GM19324 (cell line): ENCODE measurements around the gene SLC25A12.
"Not testable (repeated sequence)": the region's sequence is repeated elsewhere in the genome, so short reads cannot be mapped to it uniquely, and the experiment has no call there.

ENCODE experiments used
- ATAC-seq: cut with Tn5 transposase; IDR thresholded peaks from one replicate; pipeline ENCODE4 v1.9.1; 2021; ENCODE audit warnings: mild to moderate bottlenecking, moderate library complexity; ENCODE audit not compliant: unreplicated experiment, low FRiP score

Gene SLC25A12, protein sequence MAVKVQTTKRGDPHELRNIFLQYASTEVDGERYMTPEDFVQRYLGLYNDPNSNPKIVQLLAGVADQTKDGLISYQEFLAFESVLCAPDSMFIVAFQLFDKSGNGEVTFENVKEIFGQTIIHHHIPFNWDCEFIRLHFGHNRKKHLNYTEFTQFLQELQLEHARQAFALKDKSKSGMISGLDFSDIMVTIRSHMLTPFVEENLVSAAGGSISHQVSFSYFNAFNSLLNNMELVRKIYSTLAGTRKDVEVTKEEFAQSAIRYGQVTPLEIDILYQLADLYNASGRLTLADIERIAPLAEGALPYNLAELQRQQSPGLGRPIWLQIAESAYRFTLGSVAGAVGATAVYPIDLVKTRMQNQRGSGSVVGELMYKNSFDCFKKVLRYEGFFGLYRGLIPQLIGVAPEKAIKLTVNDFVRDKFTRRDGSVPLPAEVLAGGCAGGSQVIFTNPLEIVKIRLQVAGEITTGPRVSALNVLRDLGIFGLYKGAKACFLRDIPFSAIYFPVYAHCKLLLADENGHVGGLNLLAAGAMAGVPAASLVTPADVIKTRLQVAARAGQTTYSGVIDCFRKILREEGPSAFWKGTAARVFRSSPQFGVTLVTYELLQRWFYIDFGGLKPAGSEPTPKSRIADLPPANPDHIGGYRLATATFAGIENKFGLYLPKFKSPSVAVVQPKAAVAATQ

DNA sequence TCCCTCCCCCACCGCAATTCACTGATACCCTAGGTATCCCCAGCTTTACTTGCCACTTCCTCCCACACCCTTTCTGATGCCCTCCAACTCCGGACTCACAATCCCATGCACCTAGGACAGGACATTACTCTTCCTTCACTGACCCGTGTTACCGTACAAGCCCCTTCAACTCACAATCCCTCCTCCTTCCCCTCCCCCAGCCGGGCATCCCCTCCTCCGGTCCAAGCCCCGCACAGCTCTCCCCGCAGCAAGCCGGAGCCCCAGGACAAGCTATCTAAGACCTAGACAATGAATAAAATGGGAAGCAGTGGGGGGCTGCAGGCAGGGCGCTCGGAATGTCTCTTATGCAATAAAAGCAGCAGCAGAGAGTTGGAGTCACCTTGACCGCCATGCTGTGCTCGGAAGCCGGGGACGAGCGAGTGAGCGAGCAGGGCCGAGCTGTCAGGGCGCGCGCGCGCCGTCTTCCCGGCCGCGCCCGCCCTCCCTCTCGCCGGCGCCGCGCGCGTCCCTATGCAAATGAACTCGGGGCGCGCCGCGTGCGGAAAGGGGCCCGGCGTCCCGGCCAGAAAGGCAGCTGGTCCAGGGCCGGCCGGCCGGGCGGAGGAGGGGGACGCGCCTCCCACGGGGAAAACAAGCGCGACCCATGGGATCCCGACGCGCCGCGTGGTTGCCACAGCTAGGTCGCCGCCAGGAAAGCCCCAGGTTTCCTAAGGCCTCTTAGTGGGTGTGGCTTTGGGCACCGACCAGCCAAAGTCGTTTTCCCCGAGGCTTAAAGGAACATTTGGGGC is at the start of gene SLC25A12:
Gene SLC25A12 (minus strand): TSS at position 421 of the 788 bp plus-strand sequence. CDS start 30 bp downstream, at position 391.
- ATAC-seq: peak; percentile 92

DNA sequence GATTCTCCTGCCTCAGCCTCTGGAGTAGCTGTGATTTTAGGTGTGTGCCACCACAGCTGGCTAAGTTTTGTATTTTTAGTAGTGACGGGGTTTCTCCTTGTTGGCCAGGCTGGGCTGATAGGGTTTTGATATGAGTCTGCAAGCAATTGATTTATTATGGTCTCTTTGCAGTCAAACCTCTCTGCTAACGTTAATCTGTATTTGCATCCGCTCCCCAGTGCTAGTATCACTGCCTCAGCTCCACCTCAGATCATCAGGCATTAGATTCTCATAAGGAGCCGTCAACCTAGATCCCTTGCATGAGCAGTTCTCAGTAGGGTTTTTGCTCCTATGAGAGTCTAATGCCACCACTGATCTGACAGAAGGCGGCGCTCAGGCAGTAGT is 47.3 kb upstream of the SLC25A12 start:
- no peak for ATAC-seq

DNA sequence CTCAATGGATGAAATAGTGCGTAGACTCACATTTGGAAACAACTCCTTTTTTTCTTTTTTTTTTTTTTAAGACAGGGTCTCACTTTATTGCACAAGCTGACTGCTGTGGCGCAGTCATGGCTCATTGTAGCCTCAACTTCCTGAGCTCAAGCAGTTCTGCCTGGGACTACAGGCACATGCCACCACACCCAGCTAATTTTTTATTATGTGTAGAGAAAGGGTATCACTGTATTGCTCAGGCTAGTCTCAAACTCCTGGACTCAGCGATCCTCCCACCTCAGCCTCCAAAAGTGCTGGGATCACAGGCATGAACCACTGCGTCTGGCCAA is 45.7 kb upstream of the SLC25A12 start:
- ATAC-seq: no peak

DNA sequence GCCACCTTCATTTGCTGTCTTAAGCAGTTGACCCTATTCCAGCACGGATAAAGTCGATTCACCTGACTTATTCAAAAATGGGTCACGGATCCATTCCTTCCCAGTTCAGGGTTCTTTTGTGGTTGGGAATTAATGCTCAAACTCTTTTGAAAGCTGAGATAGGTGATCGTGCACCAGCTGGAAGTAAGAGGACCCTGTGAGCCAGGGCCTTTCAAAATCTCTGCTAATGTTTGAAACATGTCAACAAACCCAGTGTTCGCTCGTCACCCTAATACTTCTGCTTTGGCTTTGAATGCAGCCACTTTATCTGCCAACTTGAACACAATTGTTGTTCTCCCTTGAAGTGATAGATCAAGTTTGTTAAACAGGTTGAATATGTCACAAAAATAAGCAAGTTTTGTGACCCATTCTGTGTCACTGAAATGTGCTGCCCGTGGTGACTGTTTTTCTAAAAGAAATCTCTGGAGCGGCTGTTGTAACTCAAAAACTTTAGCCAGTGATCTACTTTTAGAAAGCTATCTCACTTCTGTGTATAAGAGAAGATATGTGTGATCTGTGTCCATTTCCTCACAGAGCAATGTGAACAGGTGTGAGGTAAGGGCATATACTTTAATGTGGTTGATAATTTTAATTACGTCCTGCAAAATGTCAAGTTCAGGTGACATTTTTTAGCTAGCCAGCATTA is 45.2 kb upstream of the SLC25A12 start:
- no peak for ATAC-seq

DNA sequence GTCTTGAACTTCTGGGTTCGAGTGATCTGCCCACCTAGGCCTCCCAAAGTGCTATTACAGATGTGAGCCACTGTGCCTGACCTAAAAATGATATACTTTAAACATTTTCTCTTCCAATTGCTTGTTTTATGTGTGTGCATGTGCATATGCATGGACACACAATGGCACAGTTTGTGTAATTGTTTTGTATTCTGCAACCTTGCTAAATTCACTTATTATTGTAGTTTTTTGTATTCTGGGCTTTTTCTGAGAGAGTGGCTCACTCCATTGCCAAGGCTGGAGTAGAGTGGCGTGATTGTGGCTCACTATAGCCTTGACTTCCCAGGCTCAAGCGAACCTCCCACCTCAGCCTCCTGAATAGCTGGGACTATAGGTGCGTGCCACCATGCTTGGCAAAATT is 36.3 kb upstream of the SLC25A12 start:
- no peak for ATAC-seq

DNA sequence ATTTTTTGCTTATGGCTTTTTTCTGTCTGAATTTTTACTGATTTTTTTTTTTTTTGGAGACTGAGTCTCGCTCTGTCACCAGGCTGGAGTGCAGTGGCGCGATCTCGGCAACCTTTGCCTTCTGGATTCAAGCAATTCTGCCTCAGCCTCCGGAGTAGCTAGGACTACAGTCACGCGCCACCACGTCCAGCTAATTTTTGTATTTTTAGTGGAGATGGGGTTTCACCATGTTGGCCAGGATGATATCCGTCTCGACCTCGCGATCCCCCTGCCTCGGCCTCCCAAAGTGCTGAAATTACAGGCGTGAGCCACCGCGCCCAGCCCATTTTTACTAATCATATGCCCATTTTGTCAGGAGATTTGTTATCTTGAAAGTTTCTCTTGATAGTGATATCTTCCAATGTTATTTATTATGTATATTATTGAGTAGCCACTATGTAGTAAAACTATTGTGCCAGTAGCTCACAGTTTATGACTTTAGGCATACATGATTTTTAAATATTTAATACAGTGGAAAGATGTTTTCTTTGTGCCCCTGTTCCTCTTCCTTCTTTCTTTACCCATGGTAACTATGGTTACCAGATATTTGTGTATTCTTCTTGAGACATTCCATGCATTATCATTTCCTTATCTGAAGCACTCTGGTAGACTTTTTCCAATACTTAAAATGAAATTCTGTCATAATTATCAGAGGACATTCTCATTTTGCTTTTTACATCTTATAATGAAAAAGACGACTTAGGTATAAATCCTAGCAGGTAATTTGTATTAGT is 30.3 kb upstream of the SLC25A12 start:
- ATAC-seq: no peak

DNA sequence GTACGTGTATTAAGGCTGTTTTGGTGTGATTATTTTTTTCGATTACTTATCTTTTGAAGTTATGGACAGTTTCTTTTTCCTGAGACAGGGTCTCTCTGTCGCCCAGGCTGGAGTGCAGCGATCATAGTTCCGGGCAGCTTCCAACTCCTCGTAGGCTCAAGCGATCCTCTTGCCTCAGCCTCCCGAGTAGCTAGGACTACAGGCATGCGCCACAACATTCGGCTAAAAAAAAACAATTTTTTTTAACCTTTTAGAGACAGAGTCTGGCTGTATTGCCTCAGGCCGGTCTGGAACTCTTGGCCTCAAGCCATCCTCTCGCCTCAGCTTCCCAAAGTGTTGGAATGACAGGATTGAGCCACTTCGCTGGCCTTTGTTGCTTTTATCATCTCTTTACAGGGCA is 29.2 kb upstream of the SLC25A12 start:
- no peak for ATAC-seq

DNA sequence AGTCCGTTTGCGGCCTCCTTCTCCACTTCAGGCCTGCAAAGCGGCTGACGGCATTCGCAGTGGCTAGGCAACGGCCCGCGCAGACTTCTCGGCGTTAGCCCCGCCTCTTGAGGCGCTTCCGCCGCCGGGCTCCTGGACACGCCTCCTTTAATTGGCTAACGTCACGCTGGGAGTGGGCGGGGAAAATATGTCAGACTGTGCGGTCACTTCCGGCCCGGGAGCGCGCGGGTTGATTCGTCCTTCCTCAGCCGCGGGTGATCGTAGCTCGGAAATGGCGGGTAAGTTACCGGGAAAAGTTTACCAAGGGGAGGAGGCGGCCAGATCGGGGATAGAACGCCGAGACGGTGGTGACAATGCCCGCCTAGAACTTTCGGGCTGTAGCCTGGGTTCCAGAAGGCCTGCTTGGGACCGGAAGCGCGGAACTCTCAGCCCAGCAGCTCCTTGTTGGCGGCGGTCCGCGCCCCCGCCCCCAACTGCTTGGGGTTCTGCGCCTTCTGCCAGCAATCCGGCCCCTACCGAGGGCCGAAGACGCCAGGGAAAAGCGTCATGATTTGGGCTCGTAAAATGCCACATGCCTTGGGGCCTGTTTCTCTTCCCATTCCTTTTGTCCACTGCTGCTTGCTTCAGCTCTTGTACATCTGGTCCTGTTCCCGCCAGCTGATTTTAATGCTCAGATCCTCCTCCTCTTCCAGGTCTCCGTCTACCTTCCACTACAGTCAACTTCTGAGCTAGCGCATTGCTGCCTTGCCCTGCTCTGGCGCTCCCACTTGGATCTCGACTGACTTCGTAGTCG is 28.4 kb upstream of the SLC25A12 start, which contains the start of gene HAT1:
Gene HAT1 (plus strand): TSS at position 232 of the 793 bp plus-strand sequence. CDS start 40 bp downstream, at position 272.
- ATAC-seq: peak; percentile 98

DNA sequence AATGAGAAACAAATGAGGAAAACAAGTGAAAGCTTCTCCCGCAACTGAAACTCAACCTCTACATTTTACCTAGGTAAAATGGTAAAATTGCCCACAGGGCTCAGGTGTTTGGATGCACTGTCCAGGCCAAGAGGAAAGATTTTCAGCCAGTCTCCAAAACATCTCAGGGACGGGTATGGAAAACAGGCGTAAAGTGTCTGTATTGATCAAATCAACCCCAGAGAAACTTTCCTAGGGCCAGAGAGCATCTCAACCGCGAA is 27.9 kb upstream of the SLC25A12 start:
- no peak for ATAC-seq

DNA sequence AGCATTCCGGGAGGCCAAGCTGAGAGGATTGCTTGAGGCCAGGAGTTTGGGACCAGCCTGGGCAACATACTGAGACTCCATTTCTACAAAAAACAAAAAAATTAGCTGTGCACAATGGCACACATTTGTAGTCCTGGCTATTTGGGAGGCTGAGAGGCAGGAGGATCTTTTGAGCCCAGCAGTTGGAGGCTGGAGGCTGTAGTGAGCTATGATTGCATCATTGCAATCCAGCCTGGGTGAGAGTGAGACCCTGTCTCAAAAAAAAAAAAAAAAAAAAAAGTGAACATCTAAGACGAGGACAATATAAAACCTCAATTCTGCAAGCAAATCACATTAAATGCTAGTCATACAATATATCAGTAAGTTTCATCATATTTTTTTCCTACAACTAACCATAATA is 25.4 kb upstream of the SLC25A12 start:
- no peak for ATAC-seq

DNA sequence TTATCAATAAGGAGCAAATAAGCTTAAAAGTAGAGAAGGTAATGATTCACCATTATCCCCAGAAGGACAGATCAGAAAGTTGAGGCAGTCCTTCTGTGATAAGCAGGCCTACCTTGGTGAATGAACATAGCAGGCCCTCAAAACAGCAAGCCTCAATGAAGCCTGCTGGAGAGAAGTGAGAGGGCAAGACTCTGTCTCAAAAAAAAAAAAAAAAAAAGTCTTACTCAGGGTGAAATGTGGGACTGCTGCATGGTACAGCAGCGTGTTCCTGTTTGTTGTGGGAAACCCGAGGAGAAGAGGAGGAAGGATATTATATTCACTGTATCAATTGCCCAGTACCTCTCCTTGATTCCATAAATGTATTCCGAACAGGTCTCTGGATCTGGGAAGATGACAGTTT is 19.5 kb upstream of the SLC25A12 start:
- ATAC-seq: no peak

DNA sequence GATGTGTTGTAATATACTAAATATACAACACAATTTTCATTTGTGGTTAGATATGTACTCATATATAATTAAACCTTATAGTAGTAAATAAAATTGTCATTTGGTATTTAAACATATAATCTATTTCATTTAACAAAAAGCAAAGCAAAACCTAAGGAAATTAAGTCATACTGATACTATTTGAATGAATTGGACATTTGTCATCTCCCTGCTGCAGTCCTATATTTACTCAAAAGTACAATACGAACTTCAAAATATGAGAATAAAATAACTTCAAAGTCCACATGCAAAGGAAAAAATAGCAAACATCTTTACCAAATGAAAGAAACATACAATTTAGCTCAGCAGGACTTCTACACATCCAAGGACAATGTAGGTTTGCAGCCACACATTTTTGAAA is 16.4 kb upstream of the SLC25A12 start:
- ATAC-seq: no peak

DNA sequence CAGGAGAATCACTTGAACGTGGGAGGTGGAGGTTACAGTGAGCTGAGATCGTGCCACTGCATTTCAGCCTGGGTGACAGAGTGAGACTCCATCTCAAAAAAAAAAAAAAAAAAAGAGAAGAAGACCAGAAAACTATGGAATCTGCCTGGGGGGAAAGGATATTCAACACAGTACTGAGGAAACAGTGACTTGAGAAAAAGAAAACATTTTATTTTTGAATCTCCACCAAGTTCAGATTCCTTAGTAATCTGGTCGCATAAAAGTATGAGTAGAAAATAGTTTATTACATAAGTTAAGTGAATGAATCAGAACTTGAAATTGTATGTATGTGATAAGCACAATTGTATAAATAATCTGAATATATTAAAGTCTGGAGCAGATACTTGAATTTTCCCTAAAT is 15.2 kb upstream of the SLC25A12 start:
- ATAC-seq: no peak

DNA sequence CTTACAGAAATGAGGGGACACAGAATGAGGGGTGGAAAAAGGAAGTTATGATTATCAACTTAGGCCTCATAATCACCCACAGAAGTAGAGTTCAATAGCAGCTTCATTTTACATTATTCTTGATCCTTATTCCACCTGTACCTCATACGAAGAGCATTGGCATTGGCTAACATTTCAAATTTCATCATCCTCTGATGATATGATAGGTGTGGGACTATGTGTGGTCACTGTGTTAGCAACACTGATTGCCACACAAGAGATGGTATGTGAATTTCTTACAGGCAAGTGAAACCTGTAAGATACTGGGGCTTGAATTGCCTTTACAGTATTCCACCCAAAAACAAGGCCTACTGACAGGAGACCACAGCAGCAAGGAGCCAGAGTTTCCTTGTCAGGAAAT is 14.2 kb upstream of the SLC25A12 start:
- no peak for ATAC-seq

DNA sequence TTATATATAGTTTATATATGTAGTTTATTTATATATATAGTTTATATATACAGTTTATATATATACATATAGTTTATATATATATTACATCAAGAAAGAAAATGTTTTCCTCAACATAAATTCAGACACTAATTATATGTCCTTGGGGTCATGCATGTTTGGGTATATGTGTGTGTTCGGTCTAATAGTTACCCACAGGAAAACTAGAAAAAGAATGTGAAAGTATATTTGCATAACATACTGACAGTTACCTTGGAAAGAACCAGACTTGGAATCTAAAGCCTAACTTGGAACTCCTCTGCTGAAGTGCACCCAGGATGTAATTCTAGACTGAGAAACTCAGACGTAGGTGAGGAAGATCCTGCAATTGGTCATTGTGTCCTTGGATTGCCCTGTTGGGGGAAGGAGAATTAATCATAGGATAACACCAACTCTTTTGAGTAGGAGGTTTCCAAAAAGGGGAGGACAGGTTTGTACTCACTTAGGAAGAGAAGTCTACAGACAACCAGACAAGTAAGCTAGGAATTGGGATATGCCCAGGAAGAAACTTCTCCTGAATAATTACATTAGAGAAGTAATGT is 8.9 kb upstream of the SLC25A12 start:
- no peak for ATAC-seq

DNA sequence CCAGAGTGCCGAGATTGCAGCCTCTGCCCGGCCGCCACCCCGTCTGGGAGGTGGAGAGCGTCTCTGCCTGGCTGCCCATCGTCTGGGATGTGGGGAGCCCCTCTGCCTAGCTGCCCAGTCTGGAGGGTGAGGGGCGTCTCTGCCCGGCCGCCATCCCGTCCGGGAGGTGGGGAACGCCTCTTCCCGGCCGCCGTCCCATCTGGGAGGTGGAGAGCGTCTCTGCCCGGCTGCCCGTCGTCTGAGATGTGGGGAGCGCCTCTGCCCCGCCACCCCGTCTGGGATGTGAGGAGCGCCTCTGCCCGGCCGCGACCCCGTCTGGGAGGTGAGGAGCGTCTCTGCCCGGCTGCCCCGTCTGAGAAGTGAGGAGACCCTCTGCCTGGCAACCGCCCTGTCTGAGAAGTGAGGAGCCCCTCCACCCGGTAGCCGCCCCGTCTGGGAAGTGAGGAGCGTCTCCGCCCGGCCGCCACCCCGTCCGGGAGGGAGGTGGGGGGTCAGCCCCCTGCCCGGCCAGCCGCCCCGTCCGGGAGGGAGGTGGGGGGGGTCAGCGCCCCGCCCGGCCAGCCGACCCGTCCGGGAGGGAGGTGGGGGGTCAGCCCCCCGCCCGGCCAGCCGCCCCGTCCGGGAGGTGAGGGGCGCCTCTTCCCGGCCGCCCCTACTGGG is 5.7 kb upstream of the SLC25A12 start:
- not testable (repeated sequence) for ATAC-seq

DNA sequence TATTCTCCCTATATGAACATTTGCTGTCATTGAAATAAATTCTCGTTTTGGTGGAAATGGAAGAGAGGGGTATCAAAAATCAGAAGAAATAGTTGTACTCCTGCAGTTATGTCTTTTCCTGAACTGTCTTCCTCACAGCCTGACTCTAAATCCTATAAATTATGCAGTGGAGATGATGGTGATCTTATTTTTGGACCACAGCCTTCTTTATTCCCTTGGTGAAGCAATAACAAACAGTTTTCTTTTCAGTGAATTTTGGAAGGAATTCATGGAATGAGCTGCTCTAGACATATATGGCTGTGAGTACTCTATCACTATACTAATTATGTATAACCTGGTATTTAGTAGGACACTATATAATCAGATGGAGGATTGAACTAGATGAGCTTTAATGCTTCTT is 1.7 kb upstream of the SLC25A12 start:
- ATAC-seq: no peak

DNA sequence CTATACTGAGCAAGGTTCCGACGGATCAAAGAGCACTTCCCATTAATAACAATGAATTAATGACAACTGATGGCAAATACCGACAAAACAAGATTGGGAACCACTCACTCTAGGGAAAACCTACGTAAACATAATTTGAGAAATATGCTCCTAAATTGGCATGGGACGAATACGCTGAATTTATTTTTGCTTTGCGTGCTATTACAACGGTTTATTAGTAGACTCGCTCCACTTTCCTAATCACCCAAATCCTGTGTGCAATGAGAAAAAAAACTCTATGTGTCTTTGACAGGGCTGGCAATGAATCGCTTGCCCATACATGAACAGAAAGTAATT is 536 bp upstream of the SLC25A12 start:
- ATAC-seq: no peak
